GM23338 (cell line): ENCODE measurements around the gene PPP2R1B. TPM values are rescaled to one million over a fixed set of nuclear protein-coding genes. Genes with fewer than 3 reads are reported as not detected.

Experiments
- ATAC-seq: fragments of 200-7000 bp; cut with Tn5 transposase; 3 replicates; pipeline ENCODE4 v1.9.1; 2020
- DNase-seq: peaks from one replicate; pipeline ENCODE4 v3.0.0-alpha.2; 2015; ENCODE audit warnings: low spot score
- H2AFZ ChIP-seq: fragments of 200-600 bp; sonication (generic); 2 replicates; pipeline ENCODE4 v1.8.0; 2016; ENCODE audit warnings: antibody characterized with exemption, mild to moderate bottlenecking, moderate library complexity
- H3F3A ChIP-seq: fragments of 200-600 bp; sonication (generic); replicated peaks from 2 replicates; pipeline ENCODE4 v1.8.0; 2017; ENCODE audit warnings: antibody characterized with exemption, mixed run types, low read depth
- H3K27ac ChIP-seq: fragments of 200-600 bp; sonication (generic); 2 replicates; pipeline ENCODE4 v1.6.1; 2016; ENCODE audit warnings: low read depth
- H3K27me3 ChIP-seq: fragments of 200-600 bp; sonication (generic); 2 replicates; pipeline ENCODE4 v1.8.0; 2016; ENCODE audit warnings: mild to moderate bottlenecking, mixed run types, moderate library complexity; ENCODE audit not compliant: insufficient read depth
- H3K36me3 ChIP-seq: fragments of 200-600 bp; sonication (generic); 2 replicates; pipeline ENCODE4 v1.8.0; 2016; ENCODE audit warnings: mild to moderate bottlenecking; ENCODE audit not compliant: insufficient read depth
- H3K4me1 ChIP-seq: fragments of 200-600 bp; sonication (generic); 2 replicates; pipeline ENCODE4 v1.8.0; 2016; ENCODE audit warnings: mild to moderate bottlenecking, moderate library complexity; ENCODE audit not compliant: insufficient read depth
- H3K4me2 ChIP-seq: fragments of 200-600 bp; sonication (generic); 2 replicates; pipeline ENCODE4 v1.7.1; 2017; ENCODE audit warnings: mixed run types
- H3K4me3 ChIP-seq: fragments of 200-600 bp; sonication (generic); 2 replicates; pipeline ENCODE4 v1.6.1; 2016; ENCODE audit warnings: mixed run types
- H3K79me2 ChIP-seq: fragments of 200-600 bp; sonication (generic); replicated peaks from 2 replicates; pipeline ENCODE4 v1.8.0; 2017; ENCODE audit warnings: mild to moderate bottlenecking; ENCODE audit not compliant: insufficient read depth
- H3K9me2 ChIP-seq: fragments of 200-600 bp; sonication (generic); 2 replicates; pipeline ENCODE4 v1.8.0; 2017; ENCODE audit not compliant: insufficient read depth
- H4K20me1 ChIP-seq: fragments of 200-600 bp; sonication (generic); replicated peaks from 2 replicates; pipeline ENCODE4 v1.8.0; 2017; ENCODE audit warnings: mild to moderate bottlenecking; ENCODE audit not compliant: insufficient read depth
- H3K27ac Mint-ChIP-seq: 2 replicates; pipeline ENCODE4 v1.8.0; 2020; ENCODE audit warnings: inconsistent platforms, mild to moderate bottlenecking, moderate library complexity, mixed read lengths
- H3K27me3 Mint-ChIP-seq: 3 replicates; pipeline ENCODE4 v1.8.0; 2022; ENCODE audit warnings: low read depth, mild to moderate bottlenecking, moderate library complexity, mixed read lengths, inconsistent platforms; ENCODE audit not compliant: insufficient read depth, poor library complexity
- H3K36me3 Mint-ChIP-seq: 3 replicates; pipeline ENCODE4 v1.8.0; 2021; ENCODE audit warnings: low read depth, mild to moderate bottlenecking, inconsistent platforms, moderate library complexity, mixed read lengths
- H3K4me1 Mint-ChIP-seq: 3 replicates; pipeline ENCODE4 v1.8.0; 2020; ENCODE audit warnings: mild to moderate bottlenecking, inconsistent platforms, mixed read lengths
- H3K4me3 Mint-ChIP-seq: 3 replicates; pipeline ENCODE4 v1.8.0; 2021; ENCODE audit warnings: moderate library complexity, mild to moderate bottlenecking, inconsistent platforms, mixed read lengths
- H3K9me3 Mint-ChIP-seq: 3 replicates; pipeline ENCODE4 v1.8.0; 2020; ENCODE audit warnings: moderate library complexity, mild to moderate bottlenecking, inconsistent platforms, mixed read lengths
- CREB1 ChIP-seq: fragments of 250-450 bp; sonication (Bioruptor Pico); IDR thresholded peaks from 2 replicates; pipeline ENCODE4 v1.5.0; 2020; ENCODE audit warnings: low read depth, mild to moderate bottlenecking, moderate library complexity
- CTCF ChIP-seq, 2 experiments: fragments of 200-600 bp in 1 of 2; sonication (generic) in 1 of 2; conservative IDR thresholded peaks; 2 replicates each; pipeline versions ENCODE4 v1.5.1 to v1.6.1; 2016 to 2017; ENCODE audit warnings: antibody characterized with exemption in 2 of 2, low read depth in 2 of 2, mild to moderate bottlenecking in 2 of 2, moderate library complexity in 1 of 2
- ETS1 ChIP-seq: IDR thresholded peaks from 2 replicates; pipeline ENCODE4 v1.6.1; 2016; ENCODE audit warnings: antibody characterized with exemption
- EZH2 ChIP-seq: fragments of 200-600 bp; sonication (generic); IDR thresholded peaks from one replicate; pipeline ENCODE4 v1.8.0; 2017; ENCODE audit warnings: antibody characterized with exemption, mild to moderate bottlenecking, low read depth; ENCODE audit not compliant: unreplicated experiment
- EZH2phosphoT487 ChIP-seq: fragments of 200-600 bp; sonication (generic); IDR thresholded peaks from one replicate; pipeline ENCODE4 v1.8.1; 2018; ENCODE audit warnings: antibody characterized with exemption; ENCODE audit not compliant: unreplicated experiment
- JUNB ChIP-seq: IDR thresholded peaks from one replicate; pipeline ENCODE4 v1.6.1; 2016; ENCODE audit warnings: antibody characterized with exemption; ENCODE audit not compliant: unreplicated experiment
- NANOG ChIP-seq: IDR thresholded peaks from 2 replicates; pipeline ENCODE4 v1.6.1; 2016; ENCODE audit warnings: antibody characterized with exemption, borderline replicate concordance
- POLR2AphosphoS5 ChIP-seq: IDR thresholded peaks from 2 replicates; pipeline ENCODE4 v1.6.1; 2016; ENCODE audit warnings: antibody characterized with exemption, low read depth
- REST ChIP-seq: IDR thresholded peaks from one replicate; pipeline ENCODE4 v1.6.1; 2018; ENCODE audit warnings: antibody characterized with exemption; ENCODE audit not compliant: unreplicated experiment
- STAT1 ChIP-seq: IDR thresholded peaks from one replicate; pipeline ENCODE4 v1.6.1; 2016; ENCODE audit warnings: antibody characterized with exemption; ENCODE audit not compliant: unreplicated experiment
- ZNF114 ChIP-seq: fragments of 250-450 bp; sonication (Bioruptor Pico); IDR thresholded peaks from 2 replicates; pipeline ENCODE4 v1.5.0; 2020; ENCODE audit warnings: mild to moderate bottlenecking, moderate library complexity
- ZNF331 ChIP-seq: fragments of 250-450 bp; sonication (Bioruptor Pico); IDR thresholded peaks from 2 replicates; pipeline ENCODE4 v1.5.0; 2020; ENCODE audit warnings: low read depth, mild to moderate bottlenecking, moderate library complexity
- ZNF462 ChIP-seq: fragments of 250-450 bp; sonication (Bioruptor Pico); IDR thresholded peaks from 2 replicates; pipeline ENCODE4 v1.5.0; 2020; ENCODE audit warnings: mild to moderate bottlenecking, moderate library complexity
- polyA plus RNA-seq: library from polyadenylated mRNA; unstranded; fragments of >200 nt; fragmentation: Nextera tagmentation; extraction: Ambion mirVana; gene quantifications from 2 replicates; pipeline ENCODE4 v1.2.1, GENCODE V29; 2016
- total RNA-seq: library from RNA; depleted of rRNA; stranded (reverse); fragments of >200 nt; shearing (Covaris generic); gene quantifications from 2 replicates; pipeline ENCODE4 v1.2.3, GENCODE V29; 2014

The PPP2R1B gene
- total and polyA plus RNA-seq, 2 experiments from 2014 or later, result 18.5 to 82.0 TPM

GRCh38 chr11:111720801-111721494 lies 45.2 kb downstream of the PPP2R1B start:
- no peak overlapping the region for H3K27ac Mint-ChIP-seq
- Histone ChIP-seq H3K4me2 (no peak overlapping the region), H3K4me3 (no peak overlapping the region), H3K27ac (no peak overlapping the region), H3F3A (no peaks in the 10 kb centered on the region), H3K27me3 (no peaks in the 10 kb centered on the region), H2AFZ (no peak overlapping the region), H3K36me3 (0 out of 2 replicates have a peak, but pooled peaks cover 3% of the 10 kb centered on the region), H3K4me1 (peaks cover 17% of the 10 kb centered on the region), H3K9me2 (no peaks in the 10 kb centered on the region), H3K79me2 (no peaks in the 10 kb centered on the region), H4K20me1 (peaks cover 12% of the 10 kb centered on the region; the same call in 1 of the 2 replicates)
- H3K36me3 Mint-ChIP-seq, result peaks cover 32% of the 10 kb centered on the region
- H3K27me3 Mint-ChIP-seq, result peaks cover 4% of the 10 kb centered on the region
- no peak overlapping the region for H3K4me3 Mint-ChIP-seq
- no peak for ATAC-seq
- H3K4me1 Mint-ChIP-seq, result peaks cover 27% of the 10 kb centered on the region
- DNase-seq, result no peak
- TF ChIP-seq ETS1 (no peak), CREB1 (CRISPR knock-in tag) (no peak), EZH2 (no peak), STAT1 (no peak), ZNF462 (no peak), JUNB (no peak), REST (no peak), POLR2AphosphoS5 (no peak), NANOG (no peak), CTCF (conservative IDR thresholded peaks at IDR 0.05; ENCODE audit: low read depth in 2 of 2) (no peak), EZH2phosphoT487 (no peak), ZNF114 (CRISPR knock-in tag) (no peak), ZNF331 (CRISPR knock-in tag) (no peak)
- H3K9me3 Mint-ChIP-seq, result no peaks in the 10 kb centered on the region
